Measurements from ENCODE around the gene FARP1.

The FARP1 gene

GRCh38 chr13:98452851-98453843, 310.3 kb downstream of the FARP1 start:
- in situ Hi-C loops (cut with HindIII; ENCODE audit: low sequenced_read_pairs) = no loop called here
- DNase-seq (ENCODE audit: low read depth) = no peak
- no peak overlapping the region for H3K4me3 ChIP-seq (ENCODE audit: low read depth, low read length)
- no peak for TF ChIP-seq CTCF (IDR thresholded peaks at IDR 0.05; ENCODE audit: low read depth, low read length, missing control alignments)

GRCh38 chr13:98454389-98454881, 311.5 kb downstream of the FARP1 start:
- DNase-seq (ENCODE audit: low read depth) = peak; percentile 86
- no peak for TF ChIP-seq CTCF (IDR thresholded peaks at IDR 0.05; ENCODE audit: low read depth, low read length, missing control alignments)
- in situ Hi-C loops (cut with HindIII; ENCODE audit: low sequenced_read_pairs) = no loop called here
- H3K4me3 ChIP-seq (ENCODE audit: low read depth, low read length) = no peak overlapping the region

- no peak for TF ChIP-seq CTCF (IDR thresholded peaks at IDR 0.05; ENCODE audit: low read depth, low read length, missing control alignments)
- H3K4me3 ChIP-seq (ENCODE audit: low read depth, low read length) = no peak overlapping the region
- no peak for DNase-seq (ENCODE audit: low read depth)
- in situ Hi-C loops (cut with HindIII; ENCODE audit: low sequenced_read_pairs) = no loop called here
Observed at GRCh38 chr13:98456413-98456845, 313.5 kb downstream of the FARP1 start.

- in situ Hi-C loops (cut with HindIII; ENCODE audit: low sequenced_read_pairs) = no loop called here
- no peak for TF ChIP-seq CTCF (IDR thresholded peaks at IDR 0.05; ENCODE audit: low read depth, low read length, missing control alignments)
- DNase-seq (ENCODE audit: low read depth) = no peak
- H3K4me3 ChIP-seq (ENCODE audit: low read depth, low read length) = no peak overlapping the region
Observed at GRCh38 chr13:98457053-98457452, 314.2 kb downstream of the FARP1 start.

- no peak for DNase-seq (ENCODE audit: low read depth)
- no peak overlapping the region for H3K4me3 ChIP-seq (ENCODE audit: low read depth, low read length)
- TF ChIP-seq CTCF (IDR thresholded peaks at IDR 0.05; ENCODE audit: low read depth, low read length, missing control alignments) = no peak
- in situ Hi-C loops (cut with HindIII; ENCODE audit: low sequenced_read_pairs) = no loop called here
Observed at GRCh38 chr13:98458431-98458830, 315.5 kb downstream of the FARP1 start.

GRCh38 chr13:98459171-98459681, 316.3 kb downstream of the FARP1 start:
- no peak overlapping the region for H3K4me3 ChIP-seq (ENCODE audit: low read depth, low read length)
- in situ Hi-C loops (cut with HindIII; ENCODE audit: low sequenced_read_pairs) = no loop called here
- DNase-seq (ENCODE audit: low read depth) = no peak
- TF ChIP-seq CTCF (IDR thresholded peaks at IDR 0.05; ENCODE audit: low read depth, low read length, missing control alignments) = no peak
